GM21515 (cell line): Measurements from ENCODE around the gene COMMD2.

Experiments
- ATAC-seq: cut with Tn5 transposase; IDR thresholded peaks from one replicate; pipeline ENCODE4 v1.9.1; 2021; ENCODE audit not compliant: unreplicated experiment

The COMMD2 gene

GRCh38 chr3:149705416-149705815 lies 46.9 kb downstream of the COMMD2 start:
- ATAC-seq: no peak

DNA sequence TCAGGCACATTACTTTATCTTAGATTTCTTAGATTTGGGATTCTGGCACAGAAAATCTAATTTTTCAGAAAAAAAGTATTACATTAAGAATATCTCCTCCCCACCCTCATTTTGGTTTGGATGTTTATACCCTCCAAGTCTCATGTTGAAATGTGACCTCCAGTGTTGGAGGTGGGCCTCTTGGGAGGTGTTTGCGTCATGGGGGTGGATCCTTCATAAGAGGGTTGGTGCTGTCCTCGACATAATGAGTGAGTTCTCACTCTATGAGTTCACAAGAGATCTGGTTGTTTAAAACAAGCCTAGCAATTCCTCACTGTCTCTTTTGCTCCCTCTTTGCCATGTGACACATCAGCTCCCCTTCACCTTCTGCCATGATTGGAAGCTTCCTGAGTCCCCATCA lies 48.8 kb downstream of the COMMD2 start:
- no peak for ATAC-seq

DNA sequence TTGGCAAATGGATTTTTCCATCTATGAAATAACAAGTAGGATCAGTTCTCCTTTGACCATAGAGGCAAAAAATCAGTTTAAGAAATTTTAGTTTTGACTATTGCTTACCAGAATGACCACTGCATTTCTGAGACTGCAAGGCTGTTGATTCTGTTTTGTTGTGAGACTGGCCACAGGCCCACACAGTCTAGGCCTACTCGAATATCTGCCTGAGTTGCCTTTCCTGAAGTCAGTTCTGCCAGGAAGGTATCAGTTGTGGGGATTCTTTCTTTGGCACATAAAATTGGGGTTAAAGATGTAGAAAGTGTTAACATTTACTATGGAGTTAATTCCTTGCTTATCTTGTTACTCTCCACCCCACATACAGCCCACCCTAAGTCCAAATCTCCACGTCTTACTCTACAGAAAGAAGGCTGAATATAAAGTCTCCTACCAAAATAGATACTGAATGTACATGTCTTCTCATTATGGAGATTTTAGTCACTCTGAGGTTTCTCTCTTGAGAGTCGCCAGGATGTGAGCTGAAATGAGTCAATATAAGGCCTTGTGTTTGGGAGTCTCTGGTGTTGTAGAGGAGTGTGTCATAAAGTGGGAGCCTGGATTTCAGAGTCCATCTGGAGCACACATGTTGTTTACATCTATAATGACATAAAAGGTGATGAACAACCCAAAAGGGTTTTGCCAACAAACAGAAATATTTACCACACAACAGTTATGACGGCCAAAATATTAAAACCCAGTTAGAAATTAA lies 49.4 kb downstream of the COMMD2 start:
- ATAC-seq: no peak

DNA sequence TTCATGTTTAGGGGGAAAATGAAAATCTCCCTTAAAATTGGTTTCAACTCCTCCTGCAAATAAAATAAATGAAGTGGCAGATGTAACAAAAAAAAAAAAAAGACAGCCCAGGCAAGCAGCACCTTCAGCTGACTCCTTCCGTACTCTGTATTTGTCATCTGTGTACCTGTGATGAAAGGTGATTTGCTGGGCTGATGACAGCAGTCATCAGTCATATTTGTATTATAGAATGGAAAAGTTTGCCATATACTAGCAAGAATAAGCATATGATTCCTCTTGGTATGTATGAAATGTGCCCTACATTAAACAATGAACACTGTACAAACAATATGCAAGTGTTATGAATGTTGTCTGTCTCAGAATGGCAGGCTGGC lies 50.3 kb downstream of the COMMD2 start:
- ATAC-seq: peak; percentile 50

DNA sequence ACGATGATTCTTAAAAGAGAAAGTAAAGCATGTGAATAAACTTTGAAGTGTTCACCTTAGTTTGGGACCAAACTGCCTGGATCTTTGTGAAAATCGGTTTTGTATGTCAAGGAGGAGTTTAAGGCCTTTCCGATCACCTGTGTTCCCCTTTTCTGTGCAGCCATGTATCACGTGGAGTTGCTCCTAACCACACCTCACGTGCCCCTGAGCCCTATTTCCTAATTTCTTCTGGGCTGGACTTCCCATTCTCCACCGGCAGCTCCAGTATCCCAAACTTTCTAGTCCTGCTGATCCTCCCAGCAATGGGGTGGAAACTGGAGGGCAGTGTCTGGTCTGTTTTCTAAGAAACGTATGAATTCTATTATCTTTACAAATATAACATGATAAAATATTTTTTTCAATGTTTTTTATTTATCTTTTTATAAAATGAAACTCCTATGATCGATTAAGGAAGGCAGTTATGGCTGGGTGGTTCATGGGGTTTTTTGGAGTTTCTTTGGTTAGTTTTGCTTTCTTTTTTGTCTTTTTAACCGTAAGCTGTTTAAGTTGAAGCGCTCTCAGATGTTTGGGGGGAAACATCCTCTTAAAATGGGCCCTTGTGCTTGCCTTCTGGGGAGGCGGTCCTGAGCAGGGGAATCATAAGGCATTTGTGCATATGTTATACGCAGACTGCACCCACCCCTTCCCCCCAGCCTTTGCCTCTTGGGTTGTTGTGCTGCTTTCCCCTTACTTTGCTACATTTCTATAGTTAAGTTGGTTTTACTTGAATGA lies 50.9 kb downstream of the COMMD2 start:
- peak; percentile 60 for ATAC-seq
